ENCODE data around the gene PRMT3. TPM values are rescaled to one million over a fixed set of nuclear protein-coding genes. Genes with fewer than 3 reads are reported as not detected.

PRMT3 gene
- total RNA-seq, 1 donor from 2014 or later = 12.5 TPM

DNA sequence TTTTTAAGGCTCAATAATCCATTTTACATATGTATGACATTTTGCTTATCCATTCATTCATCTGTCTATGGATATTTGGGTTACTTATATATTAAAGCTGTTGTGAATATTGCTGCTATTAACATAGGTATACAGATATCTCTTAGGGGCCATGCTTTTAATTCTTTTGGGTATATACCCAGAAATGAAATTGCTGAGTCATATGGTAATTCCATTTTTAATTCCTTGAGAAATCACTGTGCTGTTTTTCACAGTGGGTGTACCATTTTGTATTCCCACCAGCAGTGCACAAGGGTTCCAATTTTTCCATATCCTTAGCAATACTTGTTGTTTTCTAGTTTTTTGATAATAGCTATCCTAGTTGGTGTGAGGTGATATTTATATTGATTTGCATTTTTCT lies 19.0 kb downstream of the PRMT3 start:
- TF ChIP-seq, protein P1, sequence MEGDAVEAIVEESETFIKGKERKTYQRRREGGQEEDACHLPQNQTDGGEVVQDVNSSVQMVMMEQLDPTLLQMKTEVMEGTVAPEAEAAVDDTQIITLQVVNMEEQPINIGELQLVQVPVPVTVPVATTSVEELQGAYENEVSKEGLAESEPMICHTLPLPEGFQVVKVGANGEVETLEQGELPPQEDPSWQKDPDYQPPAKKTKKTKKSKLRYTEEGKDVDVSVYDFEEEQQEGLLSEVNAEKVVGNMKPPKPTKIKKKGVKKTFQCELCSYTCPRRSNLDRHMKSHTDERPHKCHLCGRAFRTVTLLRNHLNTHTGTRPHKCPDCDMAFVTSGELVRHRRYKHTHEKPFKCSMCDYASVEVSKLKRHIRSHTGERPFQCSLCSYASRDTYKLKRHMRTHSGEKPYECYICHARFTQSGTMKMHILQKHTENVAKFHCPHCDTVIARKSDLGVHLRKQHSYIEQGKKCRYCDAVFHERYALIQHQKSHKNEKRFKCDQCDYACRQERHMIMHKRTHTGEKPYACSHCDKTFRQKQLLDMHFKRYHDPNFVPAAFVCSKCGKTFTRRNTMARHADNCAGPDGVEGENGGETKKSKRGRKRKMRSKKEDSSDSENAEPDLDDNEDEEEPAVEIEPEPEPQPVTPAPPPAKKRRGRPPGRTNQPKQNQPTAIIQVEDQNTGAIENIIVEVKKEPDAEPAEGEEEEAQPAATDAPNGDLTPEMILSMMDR (conservative IDR thresholded peaks at IDR 0.05; ENCODE audit: low read depth, low read length) = no peak
- DNase-seq (ENCODE audit: low read depth) = no peak
- no peak overlapping the region for H3K4me3 ChIP-seq (ENCODE audit: low read depth, low read length)

DNA sequence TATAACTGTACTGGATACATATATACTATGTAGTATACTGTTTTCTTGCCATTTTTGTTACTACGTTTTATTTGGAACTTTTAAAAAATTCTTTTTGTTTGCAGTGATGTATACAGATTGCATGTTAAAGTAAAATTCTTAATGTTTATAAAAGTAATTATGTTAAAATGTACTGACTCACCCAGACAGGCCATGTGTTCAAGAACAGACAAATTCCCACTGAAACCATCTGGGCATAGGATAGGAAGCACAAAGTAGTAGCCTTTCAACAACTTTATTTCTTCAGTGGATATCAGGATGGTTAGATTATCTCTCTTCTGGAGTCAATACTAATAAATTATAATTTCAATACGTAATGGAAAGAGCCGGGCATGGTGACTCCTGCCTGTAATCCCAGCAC lies 19.8 kb downstream of the PRMT3 start:
- no peak for DNase-seq (ENCODE audit: low read depth)
- TF ChIP-seq, protein P1 (conservative IDR thresholded peaks at IDR 0.05; ENCODE audit: low read depth, low read length) = no peak
- no peak overlapping the region for H3K4me3 ChIP-seq (ENCODE audit: low read depth, low read length)

DNA sequence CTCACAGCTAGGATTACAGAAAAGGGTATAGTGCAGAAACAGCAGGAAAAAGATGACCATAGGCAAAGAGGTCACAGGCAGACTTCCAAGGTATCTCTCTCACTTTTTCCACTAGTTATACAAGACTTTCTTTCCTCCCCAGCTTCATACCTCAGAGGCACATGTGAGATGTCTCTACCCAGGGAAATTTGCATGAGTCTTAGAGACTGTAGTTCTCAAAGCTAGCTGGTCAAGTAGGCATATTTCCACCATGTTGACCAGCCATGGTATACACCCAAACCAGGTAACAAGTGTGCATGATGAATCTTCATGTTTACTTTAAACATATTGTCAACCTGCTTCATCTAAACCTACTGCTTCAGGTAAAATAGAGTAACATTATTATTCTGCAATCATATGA lies 27.9 kb downstream of the PRMT3 start:
- no peak overlapping the region for H3K4me3 ChIP-seq (ENCODE audit: low read depth, low read length)
- DNase-seq (ENCODE audit: low read depth) = no peak
- TF ChIP-seq, protein P1 (conservative IDR thresholded peaks at IDR 0.05; ENCODE audit: low read depth, low read length) = no peak

DNA sequence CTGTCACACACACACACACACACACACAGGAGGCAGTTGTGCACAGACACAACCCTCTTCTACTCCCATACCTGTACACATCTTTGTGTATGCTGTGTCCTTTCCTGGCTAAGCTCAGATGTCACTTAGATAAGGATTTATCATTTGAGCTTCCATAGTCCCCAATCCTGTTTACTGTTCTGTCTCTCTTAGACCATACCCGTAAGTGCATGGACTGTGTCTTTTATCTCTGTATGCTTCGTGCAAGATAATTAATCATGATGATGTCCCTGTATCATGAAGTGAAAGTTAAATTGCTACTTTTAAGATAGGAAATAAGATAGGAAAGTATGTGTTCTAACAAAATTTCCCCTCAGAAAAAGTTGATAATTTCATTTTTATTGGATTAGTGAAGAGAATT lies 30.3 kb downstream of the PRMT3 start:
- no peak for DNase-seq (ENCODE audit: low read depth)
- TF ChIP-seq, protein P1 (conservative IDR thresholded peaks at IDR 0.05; ENCODE audit: low read depth, low read length) = no peak
- H3K4me3 ChIP-seq (ENCODE audit: low read depth, low read length) = no peak overlapping the region

DNA sequence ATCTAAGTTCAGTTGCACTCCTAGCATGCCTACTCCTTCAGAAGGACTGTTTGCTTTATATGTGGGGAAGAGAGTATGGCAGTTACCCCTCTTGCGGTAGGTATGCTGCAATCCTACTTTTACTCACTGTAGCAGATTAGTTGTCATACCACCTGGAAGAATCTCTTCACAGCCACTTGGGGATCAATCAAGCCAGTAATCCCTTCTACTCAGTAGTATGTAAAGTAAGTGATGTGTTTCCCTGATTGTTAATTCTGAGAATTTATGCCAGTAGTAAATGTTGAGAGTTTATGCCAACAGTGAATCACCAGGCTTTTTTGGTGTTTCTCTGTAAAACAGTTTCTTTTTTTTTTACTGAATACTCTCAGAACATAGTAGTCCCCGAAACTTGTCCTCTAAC lies 34.4 kb downstream of the PRMT3 start:
- no peak for DNase-seq (ENCODE audit: low read depth)
- TF ChIP-seq, protein P1 (conservative IDR thresholded peaks at IDR 0.05; ENCODE audit: low read depth, low read length) = no peak
- no peak overlapping the region for H3K4me3 ChIP-seq (ENCODE audit: low read depth, low read length)

DNA sequence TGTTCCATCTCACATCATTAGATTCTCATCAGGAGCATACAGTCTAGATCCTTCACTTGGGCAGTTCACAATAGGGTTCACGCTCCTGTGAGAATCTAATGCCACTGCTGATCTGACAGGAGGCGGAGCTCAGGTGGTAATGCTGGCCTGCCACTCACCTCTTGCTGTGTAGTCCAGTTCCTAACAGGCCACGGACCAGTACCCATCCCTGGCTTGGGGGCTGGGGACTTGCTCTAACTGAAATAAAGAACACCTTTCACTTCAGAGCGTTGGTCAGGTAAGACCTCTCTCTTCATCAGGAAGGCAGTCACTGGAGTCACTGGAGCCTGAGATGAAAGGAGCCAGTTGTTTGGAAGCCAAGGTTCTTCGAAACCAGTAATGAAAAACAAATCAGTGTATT lies 41.7 kb downstream of the PRMT3 start:
- no peak overlapping the region for H3K4me3 ChIP-seq (ENCODE audit: low read depth, low read length)
- no peak for DNase-seq (ENCODE audit: low read depth)

DNA sequence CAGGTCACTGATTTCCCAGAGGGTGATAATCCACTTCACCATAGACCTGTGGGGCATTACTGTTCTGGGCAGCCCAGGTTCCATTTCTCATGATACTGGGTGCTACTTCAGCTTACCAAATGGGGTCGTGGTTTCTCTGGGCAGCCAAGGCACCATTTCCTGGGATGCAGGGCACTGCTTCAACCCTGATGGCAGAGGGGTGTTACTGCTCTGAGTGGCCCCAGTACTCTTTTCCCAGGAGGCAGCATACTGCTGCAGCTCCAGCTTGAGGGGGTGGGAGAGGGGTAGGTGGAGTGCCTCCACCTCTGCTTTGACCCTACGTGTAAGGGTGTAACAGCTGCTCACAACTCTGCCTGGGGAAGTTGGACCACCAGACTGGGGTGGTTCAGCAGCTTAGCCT lies 51.1 kb downstream of the PRMT3 start:
- H3K4me3 ChIP-seq (ENCODE audit: low read depth, low read length) = no peak overlapping the region
- no peak for DNase-seq (ENCODE audit: low read depth)
- TF ChIP-seq, protein P1 (conservative IDR thresholded peaks at IDR 0.05; ENCODE audit: low read depth, low read length) = no peak

More for the DNA sequence above, 41.7 kb downstream of the PRMT3 start:
- TF ChIP-seq, protein P1 (conservative IDR thresholded peaks at IDR 0.05; ENCODE audit: low read depth, low read length) = no peak
